Stimulated activated CD8-positive, alpha-beta memory T cell treated with anti-CD3 and anti-CD28 coated beads, Interleukin-7, amount 100 ng/mL, for 48 hours (primary cell): ENCODE measurements around the gene RASEF.

ENCODE experiments used
- DNase-seq, 2 donors: peaks; one replicate each; pipeline ENCODE4 v3.0.0-alpha.2; 2020; ENCODE audit warnings: low read depth in 1 of 2; ENCODE audit errors: extremely low read depth in 1 of 2

RASEF gene

DNA sequence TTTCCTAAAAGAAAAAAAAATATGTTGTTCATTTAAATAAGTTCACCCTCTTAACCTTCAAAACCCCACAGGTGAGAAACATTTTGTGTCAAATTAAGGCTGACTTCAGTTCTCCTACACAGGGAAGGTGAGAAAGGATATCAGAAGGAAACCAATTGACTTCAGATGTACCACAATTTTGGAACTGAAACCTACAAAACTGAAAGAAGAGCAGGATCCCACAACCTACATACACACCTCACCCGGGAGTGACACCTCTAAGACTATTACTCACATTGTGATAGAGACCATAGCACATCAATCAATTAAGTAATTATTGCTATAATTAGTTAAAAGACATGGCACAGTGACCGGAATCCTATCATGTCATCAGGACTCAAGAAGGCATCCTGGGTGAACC is 47.0 kb downstream of the RASEF start:
- no peak for DNase-seq

DNA sequence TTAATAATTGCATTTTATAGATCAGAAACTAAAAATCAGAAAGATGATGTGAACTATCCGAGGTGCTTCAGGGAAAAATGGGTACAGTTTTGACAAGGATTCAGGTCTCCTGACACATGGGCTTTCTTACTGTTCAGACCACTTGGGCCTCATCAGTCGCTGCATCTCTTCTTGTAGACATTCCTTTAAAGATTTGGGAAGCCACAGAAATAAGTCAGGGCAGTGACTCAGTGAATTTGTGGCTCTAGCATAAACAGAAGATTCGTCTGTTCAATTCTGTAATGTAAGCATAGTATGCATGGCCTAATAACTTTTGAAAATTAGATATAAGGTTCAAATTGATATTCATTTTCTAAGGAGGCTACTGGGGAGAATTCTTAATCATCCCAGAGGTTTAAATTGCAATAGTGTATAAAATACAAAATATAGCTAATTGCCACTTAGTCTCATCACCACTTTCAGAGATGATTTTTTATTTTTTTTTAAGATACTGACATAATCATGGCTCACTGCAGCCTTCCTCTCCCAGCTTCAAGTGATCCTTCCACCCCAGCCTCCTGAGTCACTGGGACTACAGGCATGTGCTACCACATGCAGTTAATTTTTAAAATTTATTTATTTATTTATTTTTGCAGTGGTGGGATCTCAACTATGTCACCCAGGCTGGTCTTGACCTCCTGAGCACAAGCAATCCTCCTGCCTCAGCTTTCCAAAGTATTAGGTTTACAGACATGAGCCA is 48.9 kb downstream of the RASEF start:
- no peak for DNase-seq

DNA sequence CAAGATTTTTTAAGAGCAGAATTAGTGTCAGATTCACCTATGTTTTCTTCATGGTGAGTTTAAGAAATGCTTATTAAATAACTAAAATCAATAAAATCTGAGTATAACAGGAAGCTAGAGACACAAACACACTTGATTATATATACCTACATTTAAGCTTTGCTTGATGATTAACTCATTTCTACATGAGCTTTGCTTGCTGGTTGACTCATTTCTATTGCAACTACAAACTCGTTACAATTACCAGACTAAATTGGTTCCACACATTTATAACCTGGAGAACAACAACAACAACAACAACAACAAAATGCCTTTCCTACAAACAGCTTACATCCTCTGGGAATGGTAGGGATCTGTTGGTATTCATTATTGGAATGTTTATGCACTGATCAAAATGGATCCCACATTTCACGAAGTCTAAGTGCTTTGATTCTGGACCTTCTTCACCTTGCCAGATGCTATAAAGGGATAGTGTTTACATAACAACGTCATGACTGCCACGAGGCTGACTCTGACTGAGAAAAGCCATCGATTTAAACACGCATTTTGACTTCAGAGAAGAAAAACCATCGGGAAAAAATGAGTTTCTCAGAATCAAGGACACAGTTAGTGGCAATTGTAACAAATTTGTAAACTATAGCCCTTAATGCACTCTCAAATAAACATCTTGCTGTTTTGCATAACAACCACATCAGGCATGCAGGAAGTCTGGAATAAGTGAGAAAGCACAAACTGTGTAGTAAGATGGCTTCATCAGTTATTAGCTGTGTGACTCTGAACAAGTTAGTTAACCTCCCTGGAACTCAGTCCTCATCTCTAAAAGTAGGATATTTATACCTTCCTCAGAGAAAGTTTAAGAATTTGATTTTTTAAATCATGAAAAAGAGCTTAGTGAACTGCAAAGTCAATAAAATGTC is 49.8 kb downstream of the RASEF start:
- no peak for DNase-seq

DNA sequence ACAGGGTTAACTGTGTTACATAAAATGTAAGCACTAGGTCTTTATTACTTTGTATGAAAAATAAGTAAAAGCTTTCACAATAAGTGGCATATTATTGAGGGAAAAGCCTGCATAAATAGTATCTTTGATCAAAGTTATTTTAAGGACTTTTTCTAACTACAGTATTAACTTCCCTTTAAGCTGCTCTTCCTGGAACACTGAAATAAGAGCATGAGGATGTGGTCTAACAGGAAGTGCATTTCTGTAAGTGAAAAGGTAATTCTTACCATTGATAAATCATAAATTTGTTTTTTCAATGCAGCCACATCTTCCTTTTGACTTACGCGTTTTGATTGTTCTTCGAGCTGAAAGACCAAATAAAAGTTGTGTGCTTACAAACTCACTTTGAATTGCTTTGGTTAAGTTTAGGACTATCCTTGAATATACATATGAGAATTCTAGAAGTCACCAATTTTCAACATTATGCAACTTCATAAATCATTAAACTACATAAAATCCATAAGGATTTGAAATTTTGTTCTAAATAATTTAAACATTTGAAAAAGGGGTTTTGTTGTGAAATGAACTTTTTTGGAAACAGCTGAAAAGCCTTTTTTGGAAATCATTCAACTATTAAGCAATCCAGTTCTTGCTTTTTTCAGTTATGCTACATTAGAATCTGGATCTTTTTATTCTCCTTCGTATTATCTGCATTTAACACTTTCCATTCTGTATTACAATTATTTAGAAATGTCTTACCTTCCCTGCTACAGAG is 50.6 kb downstream of the RASEF start:
- no peak for DNase-seq

DNA sequence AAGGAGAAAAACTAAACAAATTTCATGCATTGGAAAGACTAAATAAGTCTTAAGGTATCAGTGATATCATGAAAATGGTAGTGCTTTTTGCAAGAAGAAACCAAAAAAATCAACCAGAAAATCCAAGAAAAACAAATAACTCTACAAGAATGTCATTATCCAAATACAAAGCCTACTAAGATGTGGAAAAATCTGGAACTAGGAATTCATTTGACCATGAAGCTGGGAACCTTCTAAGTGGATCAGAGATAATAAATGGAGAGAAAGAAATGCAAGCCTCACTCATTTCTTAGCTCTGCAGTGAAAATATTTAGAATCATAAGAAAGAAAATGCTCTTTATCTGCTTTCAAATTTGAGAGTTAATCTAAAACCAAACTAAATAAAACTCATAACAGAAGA is 51.3 kb downstream of the RASEF start:
- DNase-seq = no peak

DNA sequence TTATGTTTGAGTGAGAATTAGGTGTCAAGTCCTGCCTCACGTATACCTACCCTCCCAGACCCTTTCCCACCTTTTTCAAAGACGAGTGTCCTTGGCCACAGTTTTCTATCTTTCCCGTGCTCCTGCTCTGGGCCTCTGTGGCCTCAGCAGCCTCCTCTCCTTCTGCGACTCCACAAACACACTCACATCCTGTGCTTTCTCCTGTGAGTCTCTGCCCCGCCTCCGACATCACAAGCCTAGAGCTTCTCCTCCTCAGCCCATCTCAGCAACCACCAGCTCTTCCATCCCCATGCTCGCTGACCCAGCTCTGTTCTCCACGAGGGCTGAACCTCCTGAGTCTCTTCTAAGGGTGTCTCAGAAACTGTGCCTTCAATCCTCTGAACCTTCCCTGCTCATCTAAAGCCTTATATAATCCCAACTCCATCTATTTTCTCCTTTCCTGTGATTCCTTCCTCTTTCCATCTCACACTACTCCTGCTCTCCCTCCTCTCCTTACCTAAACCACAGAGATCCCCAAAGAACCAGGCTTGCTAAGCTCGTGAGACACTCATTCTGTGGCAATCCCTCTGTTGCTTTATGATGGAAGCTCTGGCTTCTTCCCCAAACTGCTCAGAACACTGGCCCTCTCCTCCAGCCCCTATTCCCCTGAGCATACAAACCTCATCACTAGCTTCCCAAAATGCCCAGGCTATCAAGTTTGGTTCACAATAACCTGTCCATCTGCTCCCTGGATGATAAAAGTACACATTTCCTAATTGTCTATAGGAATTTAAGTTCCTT is 55.2 kb downstream of the RASEF start:
- DNase-seq = no peak

DNA sequence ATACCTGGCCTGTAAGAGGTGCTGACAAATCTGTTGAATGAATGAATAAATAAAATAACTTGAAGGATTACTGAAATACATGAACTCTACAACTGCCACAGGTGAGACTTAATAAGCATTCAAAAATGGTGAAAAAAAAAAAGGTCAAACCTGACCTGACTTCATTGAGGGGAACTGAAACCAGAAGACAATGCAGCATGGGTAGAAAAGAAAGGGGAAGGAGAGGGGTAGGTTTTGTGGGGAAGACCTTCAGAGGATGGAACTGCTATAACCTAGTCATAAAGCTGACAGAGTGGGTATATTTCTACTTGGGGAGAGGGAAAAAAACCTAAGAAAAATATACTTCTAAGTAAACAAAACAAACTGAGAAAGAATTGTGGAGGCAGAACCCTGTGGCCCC is 56.6 kb downstream of the RASEF start:
- DNase-seq = no peak

DNA sequence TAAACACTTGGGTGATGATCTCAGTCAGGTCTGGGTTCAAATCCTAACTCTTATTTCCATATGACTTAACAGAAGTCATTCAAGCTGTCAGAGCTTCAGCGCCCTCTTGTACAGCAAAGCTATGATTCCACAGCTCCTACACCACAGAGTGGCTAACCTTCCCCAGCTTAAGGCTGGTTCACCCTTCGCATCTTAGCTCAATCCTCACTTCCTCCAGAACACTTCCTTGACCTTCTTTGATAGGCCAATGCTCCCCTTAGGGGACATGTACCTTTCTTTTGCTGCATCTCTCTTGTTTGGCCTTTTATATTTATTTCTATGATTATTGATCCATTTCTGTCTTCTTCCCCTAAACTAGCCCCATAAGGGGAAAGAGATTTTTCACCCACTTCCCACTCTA is 57.0 kb downstream of the RASEF start:
- no peak for DNase-seq

DNA sequence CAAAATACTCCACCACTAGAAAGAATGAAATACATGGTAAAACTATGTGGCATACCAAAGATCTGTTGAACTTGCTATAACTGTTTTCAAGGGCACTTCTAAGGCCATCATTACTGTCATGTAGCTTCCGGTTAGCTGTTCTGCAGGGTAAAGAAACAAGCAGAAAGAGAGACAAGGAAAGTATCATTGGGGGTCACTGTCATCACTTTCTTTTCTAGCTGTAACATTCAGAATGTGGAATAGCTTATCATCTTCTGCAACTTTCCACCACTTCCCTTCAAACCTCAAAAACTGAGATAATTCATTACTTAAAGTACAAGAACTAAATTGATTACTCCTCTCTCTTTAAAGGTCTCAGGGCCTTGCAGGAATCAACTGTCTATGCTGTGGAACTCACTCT is 57.6 kb downstream of the RASEF start:
- DNase-seq = no peak

DNA sequence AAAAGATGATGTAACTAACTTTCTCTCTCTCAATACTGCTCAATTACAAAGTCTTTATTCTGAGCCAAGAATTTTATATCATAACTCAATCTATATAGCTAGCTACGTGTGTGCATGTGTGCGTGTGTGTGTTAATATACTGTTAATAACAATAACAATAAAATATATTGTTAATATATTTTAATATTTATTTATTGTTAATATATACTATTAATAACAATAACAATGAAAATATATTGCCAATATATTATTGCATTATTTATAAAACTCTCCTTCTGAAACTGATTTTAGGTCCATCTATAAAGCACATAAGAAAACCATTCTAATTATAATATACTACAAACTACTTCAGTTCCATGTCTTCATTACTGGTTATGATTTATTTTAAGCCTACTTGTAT is 60.6 kb downstream of the RASEF start:
- no peak for DNase-seq

DNA sequence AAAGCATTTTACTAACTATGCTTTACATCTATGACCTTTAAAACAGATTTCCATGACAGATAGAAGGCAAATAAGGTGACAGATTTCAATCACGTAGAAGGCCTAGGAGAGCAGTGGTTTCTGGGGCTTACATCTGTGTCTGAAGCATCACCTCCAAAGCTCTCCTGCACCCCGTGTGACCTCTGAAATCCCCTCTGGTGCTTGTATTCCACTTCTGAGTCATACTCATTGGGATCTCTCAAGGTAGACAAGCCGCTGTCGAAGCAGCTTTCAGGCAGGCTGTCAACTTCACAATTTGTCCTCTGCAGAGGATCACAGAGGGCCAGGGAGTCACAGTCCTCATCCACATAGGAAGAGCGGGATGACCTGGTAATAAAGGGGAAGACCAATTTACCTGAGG is 62.2 kb downstream of the RASEF start:
- no peak for DNase-seq

DNA sequence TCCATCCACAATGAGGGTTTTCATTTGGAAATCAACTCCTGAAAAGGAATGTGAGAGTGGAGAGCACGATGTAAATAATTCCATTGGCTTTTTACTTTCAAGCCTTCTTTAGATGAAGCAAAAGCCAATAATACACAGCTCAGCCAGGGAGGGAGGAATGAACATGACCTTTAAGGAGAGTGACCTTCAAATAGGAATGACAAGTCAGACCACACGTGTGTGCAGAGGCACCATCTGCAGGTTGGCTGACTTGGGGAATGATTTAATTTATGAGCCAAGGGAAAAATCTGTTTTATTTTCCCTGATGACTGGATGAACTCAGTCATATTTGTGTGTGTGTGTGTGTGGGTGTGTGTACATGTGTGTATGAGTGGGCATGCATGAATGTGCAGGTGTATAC is 64.5 kb downstream of the RASEF start:
- DNase-seq = no peak

DNA sequence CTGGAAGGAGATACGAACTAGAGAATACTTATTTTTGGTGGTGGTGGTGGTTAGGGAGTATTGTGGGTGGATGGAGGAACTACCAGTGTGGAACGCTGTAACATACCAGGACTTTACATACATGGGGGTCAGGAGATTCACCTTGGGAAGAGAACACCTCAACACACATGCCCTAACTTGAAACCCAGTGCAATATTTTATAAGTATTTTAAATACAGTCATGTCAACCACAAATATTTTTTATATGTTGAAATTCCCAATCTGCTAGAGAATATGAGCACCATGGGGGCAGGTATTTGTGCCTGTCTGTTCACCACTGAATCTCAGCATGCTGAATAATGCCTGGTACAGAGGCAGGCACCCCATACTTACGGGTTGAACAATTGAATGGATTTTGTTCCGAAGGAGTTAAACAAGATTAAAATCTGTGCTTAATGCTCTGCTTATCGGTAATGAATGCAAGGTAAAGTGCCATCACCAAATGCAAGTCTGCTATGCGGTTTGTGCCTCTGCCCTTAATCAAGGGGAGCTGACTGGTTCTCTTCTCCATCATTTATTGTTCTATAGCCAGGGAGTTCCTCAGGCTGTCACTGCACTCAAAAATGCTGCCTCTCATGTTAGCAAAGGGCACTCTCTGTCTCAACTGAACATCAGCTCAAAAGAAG is 65.3 kb downstream of the RASEF start:
- DNase-seq = no peak

DNA sequence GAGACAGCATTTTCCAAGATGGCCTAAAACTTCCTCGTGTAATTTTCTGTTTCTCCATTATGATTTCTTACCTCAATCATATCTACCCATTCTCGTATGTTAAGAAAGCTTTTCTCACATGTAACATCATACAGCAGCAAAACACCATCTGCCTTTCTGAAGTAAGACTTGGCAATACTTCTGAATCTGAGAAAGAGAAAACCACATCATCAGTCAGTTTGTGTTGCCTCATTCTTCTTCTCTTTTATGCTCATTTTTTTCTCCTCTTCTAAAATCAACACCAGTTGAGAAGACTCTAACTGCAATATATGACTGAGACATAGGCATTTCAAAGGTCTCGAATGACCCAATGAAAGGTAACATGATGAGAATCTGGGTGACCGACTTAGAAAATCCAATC is 66.0 kb downstream of the RASEF start:
- no peak for DNase-seq

DNA sequence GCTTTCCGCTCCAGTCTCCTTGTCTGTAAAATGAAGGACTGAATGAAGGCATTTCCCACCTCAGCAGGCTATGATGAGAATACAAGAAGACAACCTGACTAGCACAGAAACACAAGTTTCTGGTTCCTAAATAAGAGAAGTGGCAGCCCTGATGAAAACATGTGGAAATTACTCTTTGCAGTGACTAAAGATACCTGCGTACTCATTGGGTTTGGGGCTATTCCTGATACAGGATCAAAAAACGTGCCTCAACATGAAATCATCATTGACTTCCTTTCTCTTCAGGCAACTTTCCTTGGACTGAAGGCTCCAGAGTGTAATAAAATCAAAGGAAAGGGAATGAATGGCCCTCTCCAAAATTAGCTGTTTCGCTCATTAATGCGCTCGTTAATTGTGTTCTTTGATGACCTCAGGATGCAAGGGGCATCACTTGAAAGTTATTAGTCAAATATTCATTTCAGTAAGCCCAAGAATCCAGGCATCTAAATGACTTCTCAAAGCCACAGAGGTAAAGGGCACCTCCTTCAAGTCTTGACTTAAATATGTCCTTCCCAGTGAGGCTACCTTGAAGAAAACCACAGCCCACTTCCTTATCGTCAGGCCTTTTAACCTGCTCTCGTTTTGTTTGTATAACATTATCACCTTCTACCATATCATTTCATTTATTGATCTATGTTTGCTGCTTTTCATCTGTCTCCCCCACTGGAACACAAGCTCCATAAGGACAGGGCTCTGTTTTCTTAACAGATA is 68.9 kb downstream of the RASEF start:
- DNase-seq = no peak

DNA sequence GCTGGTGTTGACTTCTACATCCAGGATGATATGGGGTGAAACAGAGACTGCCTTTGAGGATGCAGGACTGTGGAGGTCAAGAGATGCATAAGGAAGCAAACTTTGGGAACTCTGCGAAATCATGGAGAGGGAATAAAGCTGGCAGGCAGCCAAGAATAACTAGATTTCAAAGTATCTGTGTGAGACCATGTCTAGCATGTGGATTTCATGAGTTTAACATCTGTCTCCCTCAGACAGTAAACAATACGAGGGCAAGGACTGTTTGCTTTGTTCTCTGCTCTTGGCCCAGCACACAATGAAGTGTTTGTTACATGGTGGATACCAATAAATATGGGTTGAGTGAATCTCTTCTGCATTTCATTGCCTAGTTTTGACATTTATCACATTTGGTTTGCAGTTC is 71.3 kb downstream of the RASEF start:
- no peak for DNase-seq

DNA sequence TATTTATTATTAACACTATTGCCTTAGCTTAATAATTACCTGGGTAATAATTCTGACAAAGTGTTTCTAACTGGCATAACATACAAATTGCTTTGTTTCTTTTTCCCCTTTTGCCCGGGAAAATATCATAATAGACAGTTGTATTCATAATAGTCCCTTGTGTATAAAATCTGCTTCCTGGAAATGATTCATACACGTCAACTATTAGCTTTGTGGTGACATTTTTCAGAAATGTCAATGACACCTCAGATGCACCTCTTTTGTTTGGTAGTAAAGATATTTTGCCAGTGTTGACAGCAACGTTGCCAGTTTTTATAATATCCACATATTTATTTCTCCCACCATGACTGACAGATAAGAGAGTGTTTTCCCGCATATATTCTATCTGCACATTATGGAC is 73.0 kb downstream of the RASEF start:
- DNase-seq = no peak

DNA sequence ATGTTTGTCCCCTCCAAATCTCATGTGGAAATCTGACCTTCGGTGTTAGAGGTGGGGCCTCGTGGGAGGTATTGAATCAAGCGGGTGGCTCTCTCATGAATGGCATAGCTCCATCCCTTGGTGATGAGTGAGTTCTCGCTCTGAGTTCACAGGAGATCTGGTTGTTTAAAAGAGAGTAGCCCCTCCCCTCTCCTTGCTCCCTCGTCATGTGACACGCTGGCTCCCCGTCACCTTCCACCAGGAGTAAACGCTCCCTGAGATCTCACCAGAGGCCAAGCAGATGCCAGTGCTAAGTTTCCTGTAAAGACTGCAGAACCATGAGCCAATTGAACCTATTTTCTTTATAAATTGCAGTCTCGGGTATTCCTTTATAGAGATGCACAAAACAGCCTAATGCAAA is 74.5 kb downstream of the RASEF start:
- DNase-seq = no peak

DNA sequence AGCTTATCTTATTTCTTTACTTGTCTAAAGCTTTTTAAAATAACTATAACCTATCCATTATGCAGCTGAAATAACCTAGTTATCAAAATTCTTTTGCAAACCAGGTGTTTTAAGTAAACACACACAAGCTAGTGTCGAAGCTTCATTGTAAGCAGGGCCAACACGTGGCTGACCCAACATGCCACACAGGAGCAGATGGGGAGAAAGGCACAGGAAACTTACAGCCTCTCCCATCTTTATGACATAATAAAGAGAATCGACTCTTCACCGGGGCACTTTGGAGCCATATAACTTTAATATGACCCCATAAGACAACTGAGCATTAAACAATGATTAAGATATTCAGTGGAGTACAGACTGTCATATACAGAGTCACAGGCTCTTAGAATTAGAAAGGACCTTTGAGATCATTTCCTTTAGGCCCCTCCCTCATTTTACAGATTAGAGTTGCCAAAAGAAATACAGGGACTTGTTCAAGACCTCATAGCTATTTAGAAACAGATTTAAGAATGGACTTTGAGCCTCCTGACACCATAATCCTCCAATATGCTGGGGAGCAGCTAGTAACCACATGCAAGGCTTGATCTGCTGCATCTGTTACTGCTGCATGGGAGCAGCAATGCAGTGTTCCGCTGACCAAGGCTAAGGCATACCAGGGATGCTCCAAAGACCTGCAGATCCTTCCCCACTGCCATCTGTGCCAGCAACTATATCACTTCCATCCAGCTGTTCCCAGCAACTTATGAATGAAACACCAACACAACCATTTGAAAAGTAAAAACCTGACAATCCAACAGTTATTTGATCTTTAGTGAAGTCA is 75.4 kb downstream of the RASEF start:
- DNase-seq = no peak
